Activated naive CD8-positive, alpha-beta T cell treated with anti-CD3 and anti-CD28 coated beads, Interleukin-2, amount 50 U/mL, for 16 hours (primary cell): ENCODE results near the gene PTPRN.

Source experiments
- DNase-seq: peaks from one replicate; pipeline ENCODE4 v3.0.0-alpha.2; 2020; ENCODE audit warnings: low read depth, low spot score

PTPRN gene

DNA sequence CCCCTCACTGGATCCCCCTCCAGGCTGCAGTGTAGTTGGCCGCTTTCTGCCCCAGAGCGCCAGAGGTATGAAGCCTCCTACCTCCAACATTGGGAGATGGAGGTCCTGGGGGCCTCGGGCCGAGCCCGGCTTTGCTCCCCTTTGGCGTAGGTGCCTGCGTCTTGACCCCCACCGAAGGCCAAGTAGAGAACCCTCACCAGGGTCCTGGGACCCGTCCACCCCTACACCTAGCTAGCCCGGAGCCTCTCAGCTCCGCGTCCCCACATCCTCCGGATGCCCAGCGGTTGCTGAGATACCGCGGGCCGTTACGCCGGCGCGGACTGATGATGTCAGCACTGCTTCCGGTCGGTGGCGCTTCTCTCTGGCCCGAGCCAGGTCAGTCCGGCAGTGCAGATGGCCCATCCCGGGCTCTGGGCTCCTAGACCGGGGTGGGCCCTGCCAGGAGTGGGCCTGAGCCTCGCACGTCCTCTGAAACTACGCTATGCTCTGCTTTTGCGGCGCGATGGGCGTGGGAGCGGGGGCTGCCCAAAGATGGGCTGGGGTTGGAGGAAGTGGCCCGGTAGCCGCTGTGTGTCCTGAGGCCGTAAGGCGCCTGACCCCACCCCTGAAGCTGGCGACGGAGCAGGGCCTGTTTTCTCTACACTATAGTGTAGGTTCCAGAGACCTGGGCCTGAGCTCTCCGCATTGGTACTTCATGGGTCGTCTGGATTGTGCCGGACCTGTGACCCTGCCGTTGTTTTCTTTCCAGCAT is 63.9 kb downstream of the PTPRN start, which contains the start of the genes GLB1L and STK16:
TSS of gene GLB1L (minus strand) at position 297 of the 751 bp plus-strand sequence. CDS start 1,871 bp downstream, outside the sequence.
TSS of gene STK16 (plus strand) at position 332 of the 751 bp plus-strand sequence. CDS start 521 bp downstream, outside the sequence.
- peak; percentile 65 for DNase-seq

DNA sequence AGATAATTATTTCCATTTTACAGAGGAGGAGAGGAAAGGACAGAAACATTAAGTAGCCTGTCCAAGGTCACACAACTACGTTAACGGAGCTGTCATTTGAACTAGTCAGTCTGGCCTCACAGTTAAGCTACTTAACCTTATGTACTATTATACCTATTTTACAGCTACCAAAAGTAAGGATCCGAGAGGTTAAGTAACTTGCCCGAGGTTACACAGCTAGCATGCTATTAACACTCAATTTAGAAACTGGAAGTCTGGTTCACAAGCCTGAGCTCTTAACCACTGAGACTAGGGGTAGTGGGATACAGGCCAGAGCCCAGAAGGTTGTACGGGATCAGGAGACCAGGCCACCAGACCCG is 64.4 kb downstream of the PTPRN start:
- DNase-seq = no peak

DNA sequence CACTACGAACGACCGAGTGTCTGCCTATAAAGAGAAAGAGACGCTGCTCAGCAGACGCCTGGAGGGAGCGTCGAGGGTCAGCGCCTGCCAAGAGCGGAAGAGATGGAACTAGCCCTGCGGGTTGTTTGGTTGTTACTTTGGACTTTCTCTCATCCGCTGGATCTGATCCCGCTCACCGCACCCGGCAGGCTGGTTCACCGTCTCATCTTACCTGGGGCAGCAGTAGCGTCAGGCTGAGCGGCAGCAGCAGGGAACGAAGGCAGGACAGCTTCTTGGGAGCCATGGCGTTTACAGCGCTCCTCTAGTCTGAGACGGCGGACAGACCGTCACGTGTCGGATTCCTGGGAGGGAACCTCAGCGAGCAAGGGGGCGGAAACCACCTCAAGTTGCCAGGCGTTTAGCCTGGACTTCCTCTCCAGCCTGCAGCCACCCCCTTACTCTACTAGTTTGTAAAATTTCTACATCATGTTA is 65.9 kb downstream of the PTPRN start:
- DNase-seq = no peak
